Uterus (tissue), 4 donors: ENCODE measurements around the gene CPA4. TPM values are rescaled to one million over a fixed set of nuclear protein-coding genes. Genes with fewer than 3 reads are reported as not detected.

Experiments
- DNase-seq, 2 donors: peaks; one replicate each; pipeline ENCODE4 v3.0.0-alpha.2; 2019 to 2020
- H3K27ac ChIP-seq, 2 donors: fragments of 200-600 bp; sonication (generic); 1 replicate in 1 of 2; 2 replicates in 1 of 2; pipeline ENCODE4 v1.5.1; 2016 to 2018
- H3K27me3 ChIP-seq, 2 donors: fragments of 200-600 bp; sonication (generic); one replicate each; pipeline ENCODE4 v1.5.1; 2018 to 2019; ENCODE audit warnings: control low read depth in 1 of 2
- H3K36me3 ChIP-seq, 2 donors: fragments of 200-600 bp; sonication (generic); one replicate each; pipeline ENCODE4 v1.5.1; 2019; ENCODE audit warnings: control low read depth in 1 of 2
- H3K4me1 ChIP-seq, 2 donors: fragments of 200-600 bp; sonication (generic); one replicate each; pipeline ENCODE4 v1.5.1; 2018 to 2019; ENCODE audit warnings: control low read depth in 1 of 2
- H3K4me3 ChIP-seq, 2 donors: fragments of 200-600 bp; sonication (generic); 1 replicate in 1 of 2; 2 replicates in 1 of 2; pipeline ENCODE4 v1.5.1; 2018 to 2019; ENCODE audit warnings: mild to moderate bottlenecking in 1 of 2
- H3K9me3 ChIP-seq, 2 donors: fragments of 200-600 bp; sonication (generic); one replicate each; pipeline ENCODE4 v1.5.1; 2019; ENCODE audit warnings: control low read depth in 1 of 2
- POLR2A ChIP-seq, 2 donors: fragments of 450-650 bp; IDR thresholded peaks; one replicate each; pipeline ENCODE4 v1.6.1; 2016; ENCODE audit warnings: antibody characterized with exemption in 2 of 2, mild to moderate bottlenecking in 1 of 2, moderate library complexity in 1 of 2
- intact Hi-C: fragments of 100-400 bp; cut with DNase I; formaldehyde crosslinking; loops from one replicate; pipeline ENCODE4 v1.15.1; 2023; ENCODE audit warnings: low total_unique reads
- total RNA-seq, 4 donors: library from RNA; depleted of rRNA in 3 of 4; stranded (reverse); fragments of >200 nt in 3 of 4; gene quantifications; one replicate each; pipeline versions ENCODE4 v1.1.0 to v1.2.4, GENCODE V29; 2014 to 2023
- TF ChIP-seq, protein P1 (sequence below), 4 experiments: fragments of 200-600 bp in 2 of 4; fragments of 450-650 bp in 2 of 4; sonication (generic) in 2 of 4; IDR thresholded peaks; one replicate each; pipeline ENCODE4 v1.5.1; 2016 to 2019; ENCODE audit warnings: antibody characterized with exemption in 4 of 4, mild to moderate bottlenecking in 2 of 4, moderate library complexity in 1 of 4
- donor health status: DM: yes; HTN: yes; CAD: no.

CPA4 gene
- total RNA-seq, 4 donors from 2014 or later, result 1.3 TPM; not detected in 3

DNA sequence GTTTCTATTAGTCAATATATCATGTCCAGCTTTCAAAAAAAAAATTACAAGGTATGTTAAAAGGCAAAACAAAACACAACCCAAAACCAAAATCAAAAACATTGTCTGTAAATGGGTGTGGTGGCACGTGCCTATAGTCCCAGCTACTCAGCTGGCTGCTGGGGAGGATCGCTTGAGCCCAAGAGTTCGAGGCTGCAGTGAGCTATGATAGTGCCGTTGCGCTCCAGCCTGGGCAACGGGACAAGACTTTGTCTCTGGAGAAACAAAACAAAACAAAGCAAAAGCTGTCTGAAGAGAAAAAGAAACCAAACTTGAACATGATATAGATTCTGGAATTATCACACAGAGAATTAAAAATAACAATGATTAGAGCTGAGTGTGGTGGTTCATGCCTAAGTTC lies 41.3 kb downstream of the CPA4 start:
- no peaks in the 10 kb centered on the region for H3K4me1 ChIP-seq
- TF ChIP-seq, protein P1, sequence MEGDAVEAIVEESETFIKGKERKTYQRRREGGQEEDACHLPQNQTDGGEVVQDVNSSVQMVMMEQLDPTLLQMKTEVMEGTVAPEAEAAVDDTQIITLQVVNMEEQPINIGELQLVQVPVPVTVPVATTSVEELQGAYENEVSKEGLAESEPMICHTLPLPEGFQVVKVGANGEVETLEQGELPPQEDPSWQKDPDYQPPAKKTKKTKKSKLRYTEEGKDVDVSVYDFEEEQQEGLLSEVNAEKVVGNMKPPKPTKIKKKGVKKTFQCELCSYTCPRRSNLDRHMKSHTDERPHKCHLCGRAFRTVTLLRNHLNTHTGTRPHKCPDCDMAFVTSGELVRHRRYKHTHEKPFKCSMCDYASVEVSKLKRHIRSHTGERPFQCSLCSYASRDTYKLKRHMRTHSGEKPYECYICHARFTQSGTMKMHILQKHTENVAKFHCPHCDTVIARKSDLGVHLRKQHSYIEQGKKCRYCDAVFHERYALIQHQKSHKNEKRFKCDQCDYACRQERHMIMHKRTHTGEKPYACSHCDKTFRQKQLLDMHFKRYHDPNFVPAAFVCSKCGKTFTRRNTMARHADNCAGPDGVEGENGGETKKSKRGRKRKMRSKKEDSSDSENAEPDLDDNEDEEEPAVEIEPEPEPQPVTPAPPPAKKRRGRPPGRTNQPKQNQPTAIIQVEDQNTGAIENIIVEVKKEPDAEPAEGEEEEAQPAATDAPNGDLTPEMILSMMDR (IDR thresholded peaks at IDR 0.05), result no peak
- TF ChIP-seq POLR2A (IDR thresholded peaks at IDR 0.05), result no peak

DNA sequence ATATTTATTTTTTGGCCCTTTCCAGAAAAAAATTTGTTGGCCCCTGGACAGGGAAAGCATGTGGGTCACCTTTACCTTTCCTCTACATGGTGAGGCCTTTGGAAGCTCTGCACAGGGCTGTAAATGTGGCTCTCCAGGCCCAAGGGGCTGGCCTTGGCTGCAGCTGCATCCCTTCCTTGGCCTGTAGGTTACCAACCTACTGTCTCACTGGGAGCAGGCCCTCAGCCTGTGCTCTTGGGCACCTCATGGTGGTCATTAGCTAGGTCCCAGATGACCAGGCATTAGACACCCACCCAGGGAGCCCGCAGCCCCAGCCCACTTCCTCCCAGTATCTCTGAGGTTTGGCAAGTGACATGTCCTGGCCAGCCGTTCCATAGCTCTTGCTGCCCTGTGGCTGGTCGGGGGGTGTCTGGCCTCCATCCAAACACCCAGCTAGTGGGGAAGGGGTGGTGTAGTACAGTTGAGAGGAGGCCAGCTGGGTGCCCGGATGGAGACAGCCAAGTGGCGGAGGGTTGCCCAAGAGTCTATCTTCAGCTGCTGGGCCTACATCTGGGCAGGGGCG lies 44.5 kb downstream of the CPA4 start:
- no peaks in the 10 kb centered on the region for H3K9me3 ChIP-seq
- H3K36me3 ChIP-seq, result no peaks in the 10 kb centered on the region
- H3K27ac ChIP-seq, result no peak overlapping the region
- H3K4me1 ChIP-seq, result no peaks in the 10 kb centered on the region
- no peaks in the 10 kb centered on the region for H3K27me3 ChIP-seq
- intact Hi-C loops, result no loop called here
- no peak for DNase-seq
- H3K4me3 ChIP-seq, result no peak overlapping the region
- TF ChIP-seq, protein P1 (IDR thresholded peaks at IDR 0.05), result no peak

More for the DNA sequence above, 41.3 kb downstream of the CPA4 start:
- Histone ChIP-seq H3K36me3 (no peaks in the 10 kb centered on the region), H3K9me3 (no peaks in the 10 kb centered on the region), H3K4me3 (no peak overlapping the region), H3K27me3 (no peaks in the 10 kb centered on the region), H3K27ac (no peak overlapping the region)
- intact Hi-C loops, result no loop called here
- peak in 1 of 2 donors; percentile 27 for DNase-seq

DNA sequence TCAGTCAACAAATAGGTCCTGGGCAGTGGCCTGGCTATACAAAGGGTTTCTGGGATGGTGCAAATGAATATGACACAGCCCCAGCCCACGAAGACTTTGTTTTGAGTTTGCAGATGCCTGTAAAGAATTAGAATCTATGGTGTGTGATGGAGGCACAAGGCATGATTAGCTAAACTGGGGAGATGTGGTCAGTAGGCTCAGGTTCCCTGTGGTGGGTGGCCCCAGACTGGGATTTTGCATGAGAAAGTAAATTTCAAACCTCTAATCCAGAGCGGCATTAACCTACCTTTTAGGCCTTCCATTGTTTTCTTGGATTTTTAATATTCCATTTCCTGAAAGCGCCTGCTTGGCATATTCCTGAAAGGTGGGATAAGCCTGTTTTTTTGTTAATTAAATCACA lies 45.3 kb downstream of the CPA4 start:
- TF ChIP-seq, protein P1 (IDR thresholded peaks at IDR 0.05), result no peak
- no peak for TF ChIP-seq POLR2A (IDR thresholded peaks at IDR 0.05)

DNA sequence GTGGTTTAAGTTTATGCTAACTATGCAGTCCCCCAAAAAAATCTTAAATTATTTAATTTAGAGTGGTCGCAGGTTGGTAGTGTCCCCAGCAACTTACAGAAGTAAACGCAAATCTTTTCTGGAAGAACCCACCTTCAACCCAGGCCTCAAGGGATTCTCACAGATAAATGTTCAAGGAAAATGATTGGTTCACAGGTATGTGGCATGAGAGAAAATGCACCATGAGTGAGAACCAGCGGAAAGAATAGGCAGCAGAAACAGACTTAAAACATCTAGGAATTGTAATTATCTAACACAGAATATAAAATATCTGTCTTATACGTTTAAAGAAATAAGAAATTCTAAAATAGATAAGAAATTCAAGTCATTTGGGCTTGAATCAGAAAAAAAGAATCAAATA lies 48.9 kb downstream of the CPA4 start:
- H3K4me3 ChIP-seq, result no peak overlapping the region
- H3K36me3 ChIP-seq, result no peaks in the 10 kb centered on the region
- H3K4me1 ChIP-seq, result no peaks in the 10 kb centered on the region
- no peaks in the 10 kb centered on the region for H3K27me3 ChIP-seq
- no peak for DNase-seq
- TF ChIP-seq, protein P1 (IDR thresholded peaks at IDR 0.05), result no peak
- no peak for TF ChIP-seq POLR2A (IDR thresholded peaks at IDR 0.05)
- no peaks in the 10 kb centered on the region for H3K9me3 ChIP-seq
- H3K27ac ChIP-seq, result no peak overlapping the region
- intact Hi-C loops, result no loop called here

More for the DNA sequence above, 45.3 kb downstream of the CPA4 start:
- H3K4me3 ChIP-seq, result no peak overlapping the region
- no peaks in the 10 kb centered on the region for H3K9me3 ChIP-seq
- no peaks in the 10 kb centered on the region for H3K4me1 ChIP-seq
- no peaks in the 10 kb centered on the region for H3K36me3 ChIP-seq
- intact Hi-C loops, result no loop called here
- no peak for DNase-seq
- no peaks in the 10 kb centered on the region for H3K27me3 ChIP-seq
- H3K27ac ChIP-seq, result no peak overlapping the region

DNA sequence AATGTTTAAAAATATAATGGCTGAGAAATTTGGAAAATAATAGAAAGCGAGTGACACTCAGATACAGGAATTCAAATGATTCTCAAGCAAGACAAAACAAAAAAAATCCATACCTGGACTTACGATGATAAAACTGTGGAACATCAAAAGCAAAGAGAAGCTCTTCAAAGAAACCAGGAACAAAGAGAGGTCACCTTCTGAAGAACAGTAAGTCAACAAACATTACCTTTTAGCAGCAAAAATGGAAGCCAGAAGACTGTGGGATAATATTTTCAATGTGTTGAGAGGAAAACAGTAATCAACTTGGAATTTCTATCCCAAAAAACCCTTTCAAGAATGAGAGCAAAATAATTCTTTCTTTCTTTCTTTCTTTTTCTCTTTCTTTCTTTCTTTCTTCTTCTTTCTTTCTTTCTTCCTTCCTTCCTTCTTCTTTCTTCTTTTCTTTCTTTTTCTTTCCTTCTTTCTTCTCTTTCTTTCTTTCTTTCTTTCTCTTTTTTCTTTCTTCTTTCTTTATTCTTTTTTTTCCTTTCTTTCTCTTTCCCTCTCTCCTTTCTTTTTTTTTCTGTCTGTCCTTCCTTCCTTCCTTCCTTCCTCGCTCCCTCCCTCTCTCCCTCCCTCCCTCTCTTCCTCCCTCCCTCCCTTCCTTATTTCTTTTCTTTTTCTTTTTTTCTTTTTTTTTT lies 49.9 kb downstream of the CPA4 start:
- Histone ChIP-seq H3K36me3 (no peaks in the 10 kb centered on the region), H3K9me3 (no peaks in the 10 kb centered on the region), H3K27me3 (no peaks in the 10 kb centered on the region), H3K4me1 (no peaks in the 10 kb centered on the region), H3K27ac (no peak overlapping the region), H3K4me3 (no peak overlapping the region)
- intact Hi-C loops, result no loop called here
- TF ChIP-seq, protein P1 (IDR thresholded peaks at IDR 0.05), result no peak
- no peak for TF ChIP-seq POLR2A (IDR thresholded peaks at IDR 0.05)
- no peak for DNase-seq
